ENCODE results near the gene CBARP. TPM values are rescaled to one million over a fixed set of nuclear protein-coding genes. Genes with fewer than 3 reads are reported as not detected.

CBARP gene
- total RNA-seq, 2 donors from 2014 or later = 21.5 to 28.5 TPM

- Histone ChIP-seq H3K9me3 (ENCODE audit: control insufficient read depth, low read length) (no peaks in the 10 kb centered on the region), H3K27ac (ENCODE audit: low read depth, low read length) (no peak overlapping the region), H3K4me3 (ENCODE audit: low read length) (no peak overlapping the region), H3K36me3 (ENCODE audit: control insufficient read depth, insufficient read depth, low read length) (peaks cover 9% of the 10 kb centered on the region), H3K4me1 (ENCODE audit: control insufficient read depth, insufficient read depth, low read length) (peaks cover 15% of the 10 kb centered on the region), H3K27me3 (ENCODE audit: control insufficient read depth, insufficient read depth, low read length, poor library complexity, severe bottlenecking) (no peaks in the 10 kb centered on the region), H3K9ac (ENCODE audit: extremely low read depth, low read length, poor library complexity, severe bottlenecking) (no peak overlapping the region)
- Mint-ChIP-seq H3K27ac (no peak overlapping the region), H3K27me3 (ENCODE audit: insufficient read depth) (peaks cover 5% of the 10 kb centered on the region), H3K4me1 (peaks cover 10% of the 10 kb centered on the region), H3K9me3 (no peaks in the 10 kb centered on the region), H3K4me3 (peak overlapping the region; percentile 62), H3K36me3 (ENCODE audit: low read depth) (peaks cover 10% of the 10 kb centered on the region)
- no peak for TF ChIP-seq CTCF (conservative IDR thresholded peaks at IDR 0.05)
- DNase-seq = no peak
- WGBS, 2 experiments (ENCODE audit: insufficient coverage in 1 of 2, insufficient read length in 1 of 2) = 93 to 100% methylated on average over 6 to 12 of the region's 12 CpGs
Measured at GRCh38 chr19:1283917-1284292, 46.1 kb upstream of the CBARP start.

- no peak for TF ChIP-seq CTCF (conservative IDR thresholded peaks at IDR 0.05)
- Histone ChIP-seq H3K4me1 (ENCODE audit: control insufficient read depth, insufficient read depth, low read length) (peaks cover 15% of the 10 kb centered on the region), H3K9me3 (ENCODE audit: control insufficient read depth, low read length) (no peaks in the 10 kb centered on the region), H3K36me3 (ENCODE audit: control insufficient read depth, insufficient read depth, low read length) (peaks cover 9% of the 10 kb centered on the region), H3K4me3 (ENCODE audit: low read length) (no peak overlapping the region), H3K27me3 (ENCODE audit: control insufficient read depth, insufficient read depth, low read length, poor library complexity, severe bottlenecking) (no peaks in the 10 kb centered on the region), H3K27ac (ENCODE audit: low read depth, low read length) (no peak overlapping the region), H3K9ac (ENCODE audit: extremely low read depth, low read length, poor library complexity, severe bottlenecking) (no peak overlapping the region)
- Mint-ChIP-seq H3K27me3 (ENCODE audit: insufficient read depth) (peaks cover 5% of the 10 kb centered on the region), H3K9me3 (no peaks in the 10 kb centered on the region), H3K4me1 (peaks cover 10% of the 10 kb centered on the region), H3K36me3 (ENCODE audit: low read depth) (peaks cover 13% of the 10 kb centered on the region), H3K27ac (no peak overlapping the region), H3K4me3 (no peak overlapping the region)
- 87 to 90% methylated on average over 21 to 29 of the region's 29 CpGs for WGBS, 2 experiments (ENCODE audit: insufficient coverage in 1 of 2, insufficient read length in 1 of 2)
- no peak for DNase-seq
Measured at GRCh38 chr19:1283207-1283916, 45.6 kb upstream of the CBARP start.

- peaks cover 10% of the 10 kb centered on the region for H3K4me1 Mint-ChIP-seq
- H3K27ac Mint-ChIP-seq = no peak overlapping the region
- peaks cover 9% of the 10 kb centered on the region for H3K36me3 ChIP-seq (ENCODE audit: control insufficient read depth, insufficient read depth, low read length)
- no peak for DNase-seq
- peaks cover 5% of the 10 kb centered on the region for H3K27me3 Mint-ChIP-seq (ENCODE audit: insufficient read depth)
- no peaks in the 10 kb centered on the region for H3K9me3 ChIP-seq (ENCODE audit: control insufficient read depth, low read length)
- H3K9ac ChIP-seq (ENCODE audit: extremely low read depth, low read length, poor library complexity, severe bottlenecking) = no peak overlapping the region
- H3K4me3 Mint-ChIP-seq = no peak overlapping the region
- H3K27ac ChIP-seq (ENCODE audit: low read depth, low read length) = no peak overlapping the region
- H3K27me3 ChIP-seq (ENCODE audit: control insufficient read depth, insufficient read depth, low read length, poor library complexity, severe bottlenecking) = no peaks in the 10 kb centered on the region
- no peak for TF ChIP-seq CTCF (conservative IDR thresholded peaks at IDR 0.05)
- H3K4me1 ChIP-seq (ENCODE audit: control insufficient read depth, insufficient read depth, low read length) = peaks cover 15% of the 10 kb centered on the region
- H3K4me3 ChIP-seq (ENCODE audit: low read length) = no peak overlapping the region
- H3K9me3 Mint-ChIP-seq = no peaks in the 10 kb centered on the region
- H3K36me3 Mint-ChIP-seq (ENCODE audit: low read depth) = peaks cover 18% of the 10 kb centered on the region
- 90 to 91% methylated on average over 18 of the region's 18 CpGs for WGBS, 2 experiments (ENCODE audit: insufficient coverage in 1 of 2, insufficient read length in 1 of 2)
Measured at GRCh38 chr19:1282588-1283206, 44.9 kb upstream of the CBARP start.

Measured in endodermal cell (in vitro differentiated cells).